Gastroesophageal sphincter (tissue), 3 donors: ENCODE results near the gene RHBDD1.

Experiments used
- CTCF ChIP-seq, 4 experiments: fragments of 200-600 bp in 2 of 4; fragments of 450-650 bp in 2 of 4; sonication (generic) in 1 of 4; IDR thresholded peaks; one replicate each; pipeline ENCODE4 v1.5.1; 2017 to 2019; ENCODE audit warnings: antibody characterized with exemption in 4 of 4, mild to moderate bottlenecking in 2 of 4, moderate library complexity in 2 of 4
- EP300 ChIP-seq: sonication (generic); formaldehyde crosslinking; IDR thresholded peaks from one replicate; pipeline ENCODE4 v1.6.1; 2017; ENCODE audit warnings: antibody characterized with exemption, mild to moderate bottlenecking
- POLR2A ChIP-seq, 2 donors: fragments of 450-650 bp; IDR thresholded peaks; one replicate each; pipeline ENCODE4 v1.6.1; 2017; ENCODE audit warnings: antibody characterized with exemption in 2 of 2, mild to moderate bottlenecking in 2 of 2, moderate library complexity in 1 of 2
- POLR2AphosphoS5 ChIP-seq: sonication (generic); formaldehyde crosslinking; IDR thresholded peaks from one replicate; pipeline ENCODE4 v1.6.1; 2017; ENCODE audit warnings: antibody characterized with exemption

GRCh38 chr2:226902041-226902966 lies 66.5 kb downstream of the RHBDD1 start:
- TF ChIP-seq CTCF (IDR thresholded peaks at IDR 0.05) (no peak), POLR2A (IDR thresholded peaks at IDR 0.05) (no peak), POLR2AphosphoS5 (no peak), EP300 (no peak)
